ENCODE data around the gene TRIM31. TPM values are rescaled to one million over a fixed set of nuclear protein-coding genes. Genes with fewer than 3 reads are reported as not detected.

Gene TRIM31
- total RNA-seq, 1 donor from 2014 or later: not detected

DNA sequence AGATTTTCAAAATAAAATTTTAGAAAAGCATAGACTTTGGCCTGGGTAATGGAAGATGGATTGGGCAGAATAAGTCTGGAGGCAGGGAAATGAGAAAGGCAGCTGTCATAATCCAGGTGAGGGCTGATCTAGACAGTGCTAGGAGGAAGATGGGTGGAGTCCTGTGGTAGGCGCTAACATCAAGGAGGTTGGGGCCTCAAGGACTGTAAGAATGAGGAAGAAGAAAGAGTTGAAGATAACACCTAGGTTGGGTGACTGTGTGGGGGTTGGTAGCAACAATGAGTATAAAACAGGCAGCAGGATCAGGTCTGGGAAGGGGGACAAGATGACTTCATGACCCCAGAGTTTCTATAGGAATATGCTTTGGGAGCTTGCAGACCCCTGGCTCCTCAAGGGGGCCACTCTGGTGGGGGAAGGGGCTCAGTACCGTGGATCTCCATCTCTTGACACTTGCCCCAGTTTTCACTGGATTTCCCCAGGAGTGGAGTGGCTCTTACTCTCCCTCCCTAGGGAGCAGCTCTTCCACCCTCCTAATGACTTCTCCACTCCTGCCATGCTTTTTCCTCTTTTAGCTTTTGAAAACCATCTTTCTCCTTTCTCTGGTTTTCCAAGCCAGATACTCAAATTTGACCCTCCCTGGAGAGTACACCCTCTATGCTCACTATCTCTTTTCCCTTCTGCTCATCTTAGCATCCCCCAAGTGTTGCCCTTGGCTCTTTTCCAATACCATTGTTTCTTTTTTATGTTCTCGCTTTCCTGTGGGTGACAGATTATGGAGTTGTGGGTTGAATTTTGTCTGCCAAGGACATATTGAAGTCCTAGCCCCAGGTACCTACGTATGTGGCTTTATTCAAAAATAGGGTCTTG lies 14.8 kb downstream of the TRIM31 start:
- no peak overlapping the region for H3K4me3 ChIP-seq (ENCODE audit: insufficient read depth, low read depth, low read length)
- no peak overlapping the region for H2AFZ ChIP-seq (ENCODE audit: low read depth, low read length)
- no peaks in the 10 kb centered on the region for H3K9me3 Mint-ChIP-seq (ENCODE audit: unreplicated experiment)
- H3K4me3 Mint-ChIP-seq (ENCODE audit: unreplicated experiment): no peak overlapping the region
- no peak overlapping the region for H3K27ac Mint-ChIP-seq (ENCODE audit: unreplicated experiment)
- no peak for TF ChIP-seq EZH2 (IDR thresholded peaks at IDR 0.05; ENCODE audit: insufficient read depth, low read length)
- TF ChIP-seq CTCF (IDR thresholded peaks at IDR 0.05; ENCODE audit: insufficient read depth, low read depth, low read length): no peak
- no peaks in the 10 kb centered on the region for H3K36me3 ChIP-seq (ENCODE audit: insufficient read depth, low read length)
- peaks cover 7% of the 10 kb centered on the region for H3K4me1 ChIP-seq (ENCODE audit: insufficient read depth, low read length)
- no peak overlapping the region for H3K9ac ChIP-seq (ENCODE audit: low read length)
- FAIRE-seq (no peak), DNase-seq (ENCODE audit: low read depth) (no peak)
- peaks cover 61% of the 10 kb centered on the region for H3K27me3 ChIP-seq (ENCODE audit: insufficient read depth, low read length)
- H3K36me3 Mint-ChIP-seq (ENCODE audit: low read depth, unreplicated experiment): no peaks in the 10 kb centered on the region
- H3K4me2 ChIP-seq (ENCODE audit: low read length): no peak overlapping the region
- H3K9me3 ChIP-seq (ENCODE audit: insufficient read depth, low read depth, low read length): peaks cover 3% of the 10 kb centered on the region
- H4K20me1 ChIP-seq (ENCODE audit: insufficient read depth, low read length): no peaks in the 10 kb centered on the region
- no peak overlapping the region for H3K27ac ChIP-seq (ENCODE audit: low read depth, low read length)
- peaks cover 7% of the 10 kb centered on the region for H3K4me1 Mint-ChIP-seq (ENCODE audit: low read depth, unreplicated experiment)
- no peaks in the 10 kb centered on the region for H3K79me2 ChIP-seq (ENCODE audit: insufficient read depth, low read length)
- H3K27me3 Mint-ChIP-seq (ENCODE audit: low read depth, unreplicated experiment): peaks cover 70% of the 10 kb centered on the region

DNA sequence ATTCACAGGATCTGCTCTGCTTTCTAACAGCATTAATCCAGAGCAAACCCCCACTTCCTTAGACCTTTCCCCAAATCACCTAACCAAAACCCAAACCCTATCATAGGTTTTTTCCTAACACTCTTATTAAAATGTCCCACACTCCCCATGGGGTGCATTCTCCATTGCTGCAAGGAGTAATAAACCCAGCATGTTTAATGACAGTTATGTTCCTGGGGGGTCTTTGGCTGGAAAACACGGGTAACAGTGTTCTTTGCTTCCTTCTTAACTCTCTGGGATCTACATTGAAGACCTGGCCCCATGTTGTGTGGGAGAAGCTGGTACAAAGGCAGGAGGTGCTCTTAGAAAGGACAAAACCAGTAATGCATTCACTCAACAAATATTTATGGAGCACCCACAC lies 16.1 kb downstream of the TRIM31 start:
- H3K9me3 Mint-ChIP-seq (ENCODE audit: unreplicated experiment): no peaks in the 10 kb centered on the region

More for the DNA sequence above, 16.1 kb downstream of the TRIM31 start:
- peaks cover 3% of the 10 kb centered on the region for H3K9me3 ChIP-seq (ENCODE audit: insufficient read depth, low read depth, low read length)
- peaks cover 6% of the 10 kb centered on the region for H3K4me1 ChIP-seq (ENCODE audit: insufficient read depth, low read length)
- H3K79me2 ChIP-seq (ENCODE audit: insufficient read depth, low read length): no peaks in the 10 kb centered on the region
- H3K36me3 ChIP-seq (ENCODE audit: insufficient read depth, low read length): no peaks in the 10 kb centered on the region
- H3K27ac ChIP-seq (ENCODE audit: low read depth, low read length): no peak overlapping the region
- no peak overlapping the region for H2AFZ ChIP-seq (ENCODE audit: low read depth, low read length)
- no peak for DNase-seq (ENCODE audit: low read depth)
- TF ChIP-seq EZH2 (IDR thresholded peaks at IDR 0.05; ENCODE audit: insufficient read depth, low read length) (no peak), CTCF (IDR thresholded peaks at IDR 0.05; ENCODE audit: insufficient read depth, low read depth, low read length) (no peak)
- no peak overlapping the region for H3K4me3 Mint-ChIP-seq (ENCODE audit: unreplicated experiment)
- H3K27ac Mint-ChIP-seq (ENCODE audit: unreplicated experiment): no peak overlapping the region
- H3K4me3 ChIP-seq (ENCODE audit: insufficient read depth, low read depth, low read length): no peak overlapping the region
- no peak overlapping the region for H3K9ac ChIP-seq (ENCODE audit: low read length)
- H3K36me3 Mint-ChIP-seq (ENCODE audit: low read depth, unreplicated experiment): no peaks in the 10 kb centered on the region
- no peak for FAIRE-seq
- H3K27me3 ChIP-seq (ENCODE audit: insufficient read depth, low read length): peaks cover 60% of the 10 kb centered on the region
- peaks cover 7% of the 10 kb centered on the region for H3K4me1 Mint-ChIP-seq (ENCODE audit: low read depth, unreplicated experiment)
- H4K20me1 ChIP-seq (ENCODE audit: insufficient read depth, low read length): no peaks in the 10 kb centered on the region
- H3K4me2 ChIP-seq (ENCODE audit: low read length): no peak overlapping the region
- H3K27me3 Mint-ChIP-seq (ENCODE audit: low read depth, unreplicated experiment): peaks cover 76% of the 10 kb centered on the region

All from astrocyte (in vitro differentiated cells and primary cell).